Mucosa of descending colon (tissue), 3 donors: ENCODE results near the gene PCNP. TPM values are rescaled to one million over a fixed set of nuclear protein-coding genes. Genes with fewer than 3 reads are reported as not detected.

Source experiments
- ATAC-seq: fragments of 200-7000 bp; cut with Tn5 transposase; one replicate; pipeline ENCODE4 v1.9.1; 2020; ENCODE audit warnings: mild to moderate bottlenecking, moderate library complexity
- DNase-seq, 3 donors: peaks; one replicate each; pipeline ENCODE4 v3.0.0-alpha.2; 2020
- H3K36me3 ChIP-seq: fragments of 200-600 bp; one replicate; pipeline ENCODE4 v1.8.0; 2021; ENCODE audit warnings: low read depth, mild to moderate bottlenecking
- H3K4me1 ChIP-seq: fragments of 200-600 bp; one replicate; pipeline ENCODE4 v1.8.0; 2021; ENCODE audit warnings: low read depth, mild to moderate bottlenecking
- H3K4me3 ChIP-seq: fragments of 200-600 bp; one replicate; pipeline ENCODE4 v1.8.0; 2021; ENCODE audit warnings: mild to moderate bottlenecking
- H3K9me3 ChIP-seq: fragments of 200-600 bp; one replicate; pipeline ENCODE4 v1.8.0; 2021; ENCODE audit warnings: mild to moderate bottlenecking
- CTCF ChIP-seq: fragments of 200-600 bp; IDR thresholded peaks from one replicate; pipeline ENCODE4 v1.8.0; 2022; ENCODE audit warnings: antibody characterized with exemption, mild to moderate bottlenecking
- intact Hi-C, 2 donors: fragments of 100-400 bp; cut with DNase I in 1 of 2; cut with micrococcal nuclease in 1 of 2; formaldehyde crosslinking; loops; one replicate each; pipeline versions ENCODE4 v1.11.0 to v1.11.1; 2022; cut with DNase I, micrococcal nuclease
- total RNA-seq, 3 donors: library from RNA; stranded (reverse); fragmentation: NEBNext Ultra II Directional in 2 of 3; extraction: Animal tissue kit (Norgen Biotek cat#: 25700) in 2 of 3; gene quantifications; one replicate each; pipeline versions ENCODE4 v1.2.1 to v1.2.4, GENCODE V29; 2021 to 2023
- donor health status: DM: no; HTN: no; CAD: no; lungs with moderate emphysema.
- donor health status: DM: no; HTN: no; CAD: no.
- donor health status: DM: no; HTN: yes; CAD: no.

The PCNP gene
- total RNA-seq, 3 donors from 2014 or later, result 78.0 to 168 (median 94.3) TPM

GRCh38 chr3:101643009-101643844 lies 69.2 kb downstream of the PCNP start:
- Histone ChIP-seq H3K9me3 (no peaks in the 10 kb centered on the region), H3K4me3 (no peak overlapping the region), H3K36me3 (no peaks in the 10 kb centered on the region), H3K4me1 (no peaks in the 10 kb centered on the region)
- DNase-seq (no peak), ATAC-seq (no peak)
- no peak for TF ChIP-seq CTCF
- intact Hi-C loops, result no loop called here

Other genes starting within 250 kb of the PCNP start
- gene SENP7, start 61.0 kb upstream of the PCNP start, total RNA-seq, result 10 to 100 TPM in 2 of 3 donors, 1 to 10 TPM in 1; 9.1 to 17.7 (median 12.4) TPM
- gene TRMT10C, start 12.3 kb upstream of the PCNP start, total RNA-seq, result 10 to 100 TPM; 14.4 to 17.6 (median 15.7) TPM
- gene ZBTB11, start 103.0 kb downstream of the PCNP start, total RNA-seq, result 10 to 100 TPM; 13.0 to 19.4 (median 13.1) TPM
- gene RPL24, start 112.5 kb downstream of the PCNP start, total RNA-seq, result 100 to 1,000 TPM; 710 to 847 (median 734) TPM
- gene CEP97, start 150.4 kb downstream of the PCNP start, total RNA-seq, result 10 to 100 TPM in 1 of 3 donors, 1 to 10 TPM in 2; 4.2 to 10.2 (median 4.3) TPM
- 10 to 100 TPM in 1 of 3 donors, 1 to 10 TPM in 2; 1.7 to 15.1 (median 3.8) TPM for gene NXPE3, start 205.0 kb downstream of the PCNP start, total RNA-seq